Prostate gland (tissue), 2 donors: ENCODE measurements around the gene KIAA0232.

ENCODE experiments used
- POLR2AphosphoS5 ChIP-seq: sonication (generic); formaldehyde crosslinking; IDR thresholded peaks from one replicate; pipeline ENCODE4 v1.6.1; 2017; ENCODE audit warnings: antibody characterized with exemption
- TF ChIP-seq, protein P1 (sequence below), 4 experiments: fragments of 200-600 bp in 2 of 4; fragments of 450-650 bp in 2 of 4; sonication (generic) in 2 of 4; IDR thresholded peaks; 1 replicate in 3 of 4; 2 replicates in 1 of 4; pipeline ENCODE4 v1.5.1; 2016 to 2019; ENCODE audit warnings: antibody characterized with exemption in 4 of 4, mild to moderate bottlenecking in 2 of 4, moderate library complexity in 2 of 4

DNA sequence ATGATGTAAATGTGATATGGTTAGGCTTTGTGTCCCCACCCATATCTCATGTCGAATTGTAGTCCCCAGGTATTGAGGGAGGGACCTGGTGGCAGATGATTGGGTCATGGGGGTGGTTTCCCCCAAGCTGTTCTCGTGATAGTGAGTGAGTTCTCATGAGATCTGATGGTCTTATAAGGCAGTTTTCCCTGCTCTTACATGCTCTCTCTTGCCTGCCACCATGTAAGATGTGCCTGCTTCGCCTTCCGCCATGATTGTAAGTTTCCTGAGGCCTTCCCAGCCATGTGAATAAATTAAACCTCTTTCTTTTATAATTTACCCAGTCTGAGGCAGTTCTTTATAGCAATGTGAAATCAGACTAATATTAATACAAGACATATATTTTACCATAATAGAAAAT lies 42.6 kb upstream of the KIAA0232 start:
- TF ChIP-seq POLR2AphosphoS5: no peak
- TF ChIP-seq, protein P1, sequence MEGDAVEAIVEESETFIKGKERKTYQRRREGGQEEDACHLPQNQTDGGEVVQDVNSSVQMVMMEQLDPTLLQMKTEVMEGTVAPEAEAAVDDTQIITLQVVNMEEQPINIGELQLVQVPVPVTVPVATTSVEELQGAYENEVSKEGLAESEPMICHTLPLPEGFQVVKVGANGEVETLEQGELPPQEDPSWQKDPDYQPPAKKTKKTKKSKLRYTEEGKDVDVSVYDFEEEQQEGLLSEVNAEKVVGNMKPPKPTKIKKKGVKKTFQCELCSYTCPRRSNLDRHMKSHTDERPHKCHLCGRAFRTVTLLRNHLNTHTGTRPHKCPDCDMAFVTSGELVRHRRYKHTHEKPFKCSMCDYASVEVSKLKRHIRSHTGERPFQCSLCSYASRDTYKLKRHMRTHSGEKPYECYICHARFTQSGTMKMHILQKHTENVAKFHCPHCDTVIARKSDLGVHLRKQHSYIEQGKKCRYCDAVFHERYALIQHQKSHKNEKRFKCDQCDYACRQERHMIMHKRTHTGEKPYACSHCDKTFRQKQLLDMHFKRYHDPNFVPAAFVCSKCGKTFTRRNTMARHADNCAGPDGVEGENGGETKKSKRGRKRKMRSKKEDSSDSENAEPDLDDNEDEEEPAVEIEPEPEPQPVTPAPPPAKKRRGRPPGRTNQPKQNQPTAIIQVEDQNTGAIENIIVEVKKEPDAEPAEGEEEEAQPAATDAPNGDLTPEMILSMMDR (IDR thresholded peaks at IDR 0.05): no peak
